NOMO-1 treated with DMSO at 0.1 percent for 48 hours (cell line): ENCODE results near the gene ATP6V1G3.
A peak's percentile ranks its signal among the peaks of the same experiment; 100 is the strongest.
"Not testable (repeated sequence)": the region's sequence is repeated elsewhere in the genome, so short reads cannot be mapped to it uniquely, and the experiment has no call there.

Source experiments
- DNase-seq: peaks from one replicate; lab custom pipeline; 2025; ENCODE audit not compliant: unreplicated experiment; lab: John Stamatoyannopoulos, UW

Gene ATP6V1G3

DNA sequence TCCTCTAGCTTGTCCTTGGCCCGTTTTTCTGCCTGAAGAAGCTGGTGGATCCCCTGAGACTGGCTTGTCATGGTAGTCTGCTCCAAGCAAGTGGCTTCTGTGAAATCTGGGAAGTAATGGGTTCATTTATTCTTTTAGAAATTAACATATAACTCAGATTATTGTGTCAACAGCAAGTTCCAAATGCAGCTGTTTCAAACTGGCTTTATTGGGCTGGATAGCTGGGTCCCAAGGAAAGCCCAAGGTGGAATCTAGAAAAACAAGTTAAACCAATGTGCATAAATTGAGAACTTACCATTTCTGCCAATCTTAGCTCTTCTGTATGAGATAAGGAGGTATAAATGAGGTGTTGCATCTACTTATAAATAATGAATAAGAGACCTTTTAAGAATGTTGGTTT is at the start of gene ATP6V1G3:
Gene ATP6V1G3 (minus strand): TSS at position 101 of the 400 bp plus-strand sequence. CDS start 30 bp downstream, at position 71.
- DNase-seq, result no peak

- no peak for DNase-seq
Observed at GRCh38 chr1:198588845-198589244, 48.4 kb upstream of the ATP6V1G3 start.

DNA sequence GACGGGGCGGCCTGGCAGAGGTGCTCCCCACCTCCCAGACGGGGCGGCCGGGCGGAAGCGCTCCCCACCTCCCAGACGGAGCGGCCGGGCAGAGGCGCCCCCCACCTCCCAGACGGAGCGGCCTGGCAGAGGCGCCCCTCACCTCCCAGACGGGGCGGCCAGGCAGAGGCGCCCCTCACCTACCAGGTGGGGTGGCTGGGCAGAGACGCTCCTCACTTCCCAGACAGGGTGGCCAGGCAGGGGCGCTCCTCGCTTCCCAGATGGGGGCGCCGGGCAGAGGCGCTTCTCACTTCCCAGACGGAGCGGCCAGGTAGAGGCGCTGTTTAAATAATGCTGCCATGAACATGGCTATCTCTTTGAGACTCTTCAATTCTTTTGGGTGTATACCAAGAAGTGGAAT is 43.7 kb upstream of the ATP6V1G3 start:
- DNase-seq, result no peak

- not testable (repeated sequence) for DNase-seq
Observed at GRCh38 chr1:198583209-198583802, 42.8 kb upstream of the ATP6V1G3 start.

DNA sequence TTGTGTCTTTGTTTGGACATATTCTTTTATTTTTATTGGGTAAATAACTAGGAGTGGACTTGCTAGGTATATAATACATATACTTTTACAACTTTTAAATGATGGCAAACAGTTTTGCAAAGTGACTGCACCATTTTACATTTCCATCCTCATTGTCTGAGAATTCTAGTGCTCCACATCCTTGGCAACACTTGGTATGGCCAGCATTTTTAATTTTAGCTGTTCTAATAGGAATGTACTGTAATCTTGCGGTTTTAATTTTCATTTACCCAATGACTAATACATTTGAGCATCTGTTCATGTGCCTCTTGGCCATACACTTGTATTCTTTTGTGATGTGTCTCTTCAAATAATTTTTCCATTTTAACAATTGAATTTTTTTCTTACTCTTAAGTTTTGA is 37.0 kb upstream of the ATP6V1G3 start:
- DNase-seq, result no peak

DNA sequence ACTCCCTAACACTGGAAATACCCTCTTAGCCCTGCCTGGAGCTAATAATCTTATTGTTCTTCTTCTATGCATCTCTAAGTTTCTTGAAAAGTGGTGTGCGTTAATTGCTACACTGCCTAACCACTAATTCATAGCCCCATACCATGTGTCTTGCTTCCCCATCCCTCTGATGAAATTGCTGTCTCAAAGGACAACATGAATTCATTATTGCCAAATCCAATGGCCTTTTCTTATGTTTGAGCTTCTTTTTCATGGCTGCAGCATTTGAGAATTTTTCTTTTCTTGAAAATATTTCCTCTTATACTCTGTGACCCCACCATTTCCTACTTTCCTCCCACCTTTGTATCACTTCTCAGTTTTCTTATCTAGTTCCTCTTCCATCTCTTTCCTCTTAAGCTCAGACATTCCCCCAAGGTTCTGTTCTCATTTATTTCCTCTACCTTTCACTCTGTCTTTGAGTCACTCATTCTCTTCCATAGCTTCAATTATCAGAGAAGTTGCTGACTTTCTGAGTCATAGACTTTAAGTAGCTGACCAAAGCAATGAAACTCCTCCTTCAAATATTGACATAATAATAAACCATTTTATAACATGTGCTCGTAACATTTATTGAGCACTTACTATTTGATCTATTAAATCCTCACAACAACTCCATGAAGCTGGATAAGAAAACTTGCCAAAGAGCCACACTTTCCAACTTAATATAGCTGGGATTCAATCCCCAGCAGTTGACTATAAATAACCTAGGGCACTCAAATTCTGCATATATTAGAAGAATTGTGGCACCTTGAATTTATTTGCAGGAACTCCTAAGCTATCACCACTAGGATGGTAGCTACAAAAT is 35.5 kb upstream of the ATP6V1G3 start:
- peak; percentile 92 for DNase-seq

DNA sequence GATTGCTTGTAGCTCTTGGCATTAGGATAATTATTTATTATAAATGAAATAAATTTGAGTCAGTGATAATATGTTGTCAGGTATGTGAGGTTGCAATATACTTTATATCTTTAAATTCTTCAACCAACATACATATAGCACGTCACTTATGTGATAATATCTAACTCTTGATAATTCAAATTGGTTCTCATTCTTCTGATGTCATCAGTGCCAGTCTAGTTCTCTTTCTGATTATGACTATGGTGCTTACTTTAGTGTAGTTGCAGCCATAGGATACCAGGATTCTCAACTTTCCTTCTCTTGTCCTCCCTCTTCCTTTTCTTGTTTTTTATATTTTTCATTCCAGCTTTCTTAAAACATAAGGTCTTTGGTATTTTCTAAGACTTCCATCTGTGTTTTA is 34.8 kb upstream of the ATP6V1G3 start:
- DNase-seq, result no peak

- no peak for DNase-seq
Observed at GRCh38 chr1:198574325-198574724, 33.8 kb upstream of the ATP6V1G3 start.

DNA sequence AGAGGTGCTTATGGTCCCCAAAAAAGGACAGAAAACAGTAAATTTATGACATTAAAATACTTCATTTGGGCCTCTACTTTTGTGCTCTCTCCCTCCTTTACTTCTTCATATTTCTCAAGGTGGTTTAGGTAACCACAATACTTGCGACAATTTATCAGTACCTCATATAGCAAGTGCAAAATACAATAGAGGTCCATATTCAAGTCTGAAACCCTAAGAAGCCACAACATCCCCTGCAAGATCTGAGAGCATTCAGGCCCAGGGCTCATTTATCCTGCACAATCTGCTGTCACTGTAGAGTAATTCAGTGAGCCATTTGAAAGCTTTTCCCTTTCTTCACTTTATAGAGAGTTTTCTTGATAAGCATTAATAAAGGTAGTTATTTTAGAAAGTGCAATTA is 24.2 kb upstream of the ATP6V1G3 start:
- no peak for DNase-seq

DNA sequence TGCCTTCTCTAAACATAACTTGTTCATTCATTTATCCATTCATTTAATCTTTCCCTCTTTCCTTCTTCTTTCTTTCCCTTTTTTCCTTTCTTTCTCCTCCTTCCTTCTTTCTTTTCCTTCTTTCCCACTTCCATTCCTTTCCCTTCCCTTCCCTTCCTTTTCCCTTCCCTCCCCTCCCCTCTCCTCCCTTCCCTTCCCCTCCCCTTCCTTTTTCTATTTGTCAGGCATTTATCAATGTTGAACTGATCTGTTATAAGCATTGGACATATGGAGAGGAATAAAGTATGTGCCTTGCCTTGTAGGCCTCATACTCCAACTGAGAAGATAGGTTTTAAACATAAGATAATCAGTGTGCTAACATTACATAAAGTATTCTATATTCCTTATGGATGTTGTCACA is 23.7 kb upstream of the ATP6V1G3 start:
- DNase-seq, result no peak

GRCh38 chr1:198563583-198563982 is 23.1 kb upstream of the ATP6V1G3 start:
- no peak for DNase-seq

GRCh38 chr1:198560161-198560560 is 19.7 kb upstream of the ATP6V1G3 start:
- no peak for DNase-seq

- DNase-seq, result no peak
Observed at GRCh38 chr1:198559362-198559761, 18.9 kb upstream of the ATP6V1G3 start.

- DNase-seq, result no peak
Observed at GRCh38 chr1:198558402-198558801, 17.9 kb upstream of the ATP6V1G3 start.

DNA sequence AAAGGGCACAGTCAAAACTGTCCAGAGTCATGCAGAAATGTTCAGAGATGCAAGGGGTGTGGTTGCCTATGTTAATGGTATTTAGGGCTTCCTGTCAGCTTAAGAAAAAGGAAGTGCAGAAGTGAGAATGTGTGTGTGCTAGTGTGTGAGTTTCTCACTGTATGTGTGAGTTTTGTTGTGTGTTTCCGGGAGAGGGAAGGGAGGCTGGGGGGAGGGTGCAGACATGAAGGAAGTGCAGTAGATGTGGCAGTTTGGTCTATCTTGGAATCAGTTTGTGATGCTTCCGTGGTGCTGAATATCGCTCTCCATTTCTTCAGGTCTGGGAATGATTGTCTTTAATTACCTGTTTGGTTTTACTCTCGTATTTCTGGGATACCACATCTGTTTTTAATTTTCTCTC is 16.5 kb upstream of the ATP6V1G3 start:
- DNase-seq, result peak; percentile 96

DNA sequence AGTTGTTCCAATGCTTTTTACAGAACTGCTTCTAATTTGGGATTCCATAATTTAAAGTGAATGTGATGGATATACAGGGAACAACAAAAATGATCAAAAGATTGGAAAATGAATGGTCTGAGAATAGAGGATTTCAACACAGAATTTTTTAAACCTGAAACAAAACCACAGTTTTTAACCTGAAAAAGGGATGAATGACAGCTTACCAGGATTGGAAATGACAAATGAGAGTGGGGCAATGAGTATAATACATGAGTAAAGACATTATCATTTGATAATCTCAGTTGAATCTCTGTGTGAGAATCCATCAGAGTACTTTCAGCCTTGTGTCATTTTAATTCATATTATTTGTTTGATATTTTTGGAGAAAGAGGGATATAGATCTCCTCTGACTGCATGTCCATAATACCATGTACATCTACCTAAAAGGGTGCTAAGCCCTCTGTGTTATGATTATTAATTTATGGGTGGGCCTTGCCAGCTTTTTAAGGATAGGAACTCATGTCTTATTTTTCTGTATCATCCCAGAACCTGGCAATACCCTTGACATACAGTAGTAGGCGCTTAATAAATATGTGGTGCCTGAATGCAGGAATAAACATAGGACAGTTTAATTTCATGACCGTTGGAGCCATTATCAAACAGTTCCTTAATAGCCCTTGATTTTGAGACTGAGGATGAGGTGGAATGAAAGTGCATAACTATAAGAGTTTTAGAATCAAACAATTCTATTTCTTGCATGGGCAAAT is 12.4 kb upstream of the ATP6V1G3 start:
- DNase-seq, result no peak

GRCh38 chr1:198550941-198551524 is 10.6 kb upstream of the ATP6V1G3 start:
- no peak for DNase-seq

- peak; percentile 7 for DNase-seq
Observed at GRCh38 chr1:198549866-198550265, 9.4 kb upstream of the ATP6V1G3 start.

DNA sequence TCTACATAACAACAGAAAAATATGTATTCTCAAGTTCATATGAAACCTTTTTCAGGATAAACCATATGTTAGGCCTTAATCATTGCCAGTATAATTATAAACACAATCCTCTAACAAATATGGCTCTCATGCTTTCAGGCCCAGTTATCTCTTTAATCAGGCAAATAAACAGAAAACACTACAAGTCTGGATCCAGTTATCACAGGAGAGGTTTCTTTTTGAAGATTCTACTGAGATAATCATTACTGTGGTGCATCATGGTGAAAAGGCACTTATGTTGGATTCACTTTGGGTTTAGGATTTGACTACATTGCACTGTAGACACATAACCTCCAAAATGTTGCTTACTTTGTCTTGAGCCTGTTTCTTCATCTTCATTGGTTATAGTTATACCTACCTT is 8.4 kb upstream of the ATP6V1G3 start:
- no peak for DNase-seq

GRCh38 chr1:198545156-198545555 is 4.7 kb upstream of the ATP6V1G3 start:
- DNase-seq, result no peak

GRCh38 chr1:198544265-198544664 is 3.8 kb upstream of the ATP6V1G3 start:
- no peak for DNase-seq
